ENCODE results near the gene ZFP90.
"Not testable (repeated sequence)": the region's sequence is repeated elsewhere in the genome, so short reads cannot be mapped to it uniquely, and the experiment has no call there.

The ZFP90 gene

GRCh38 chr16:68519225-68519745 lies 19.8 kb upstream of the ZFP90 start:
- no peak for DNase-seq

DNA sequence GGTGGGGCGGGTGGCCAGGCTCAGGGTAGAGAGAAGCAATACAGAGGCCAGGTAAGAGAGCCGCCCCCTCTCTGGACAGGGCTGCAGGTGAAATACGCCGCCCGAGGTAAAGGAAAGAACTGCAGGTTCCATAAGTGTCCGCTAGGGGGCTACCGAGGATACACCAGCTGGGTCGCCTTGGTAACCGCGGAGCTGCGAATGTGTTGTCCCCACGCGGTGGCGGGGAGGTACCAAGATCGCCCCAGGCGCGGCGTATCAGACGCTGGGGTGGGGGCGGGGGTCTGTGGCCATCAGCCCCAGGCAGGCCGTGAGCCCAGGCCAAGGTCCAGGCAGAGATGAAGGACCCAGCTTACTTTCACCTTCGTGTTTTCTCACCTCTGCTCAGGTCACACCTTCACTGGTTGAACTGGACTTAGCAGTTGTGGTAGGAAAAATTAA lies 18.4 kb upstream of the ZFP90 start:
- peak; percentile 84 for DNase-seq

- no peak for DNase-seq
Observed at GRCh38 chr16:68524069-68524820, 14.8 kb upstream of the ZFP90 start.

DNA sequence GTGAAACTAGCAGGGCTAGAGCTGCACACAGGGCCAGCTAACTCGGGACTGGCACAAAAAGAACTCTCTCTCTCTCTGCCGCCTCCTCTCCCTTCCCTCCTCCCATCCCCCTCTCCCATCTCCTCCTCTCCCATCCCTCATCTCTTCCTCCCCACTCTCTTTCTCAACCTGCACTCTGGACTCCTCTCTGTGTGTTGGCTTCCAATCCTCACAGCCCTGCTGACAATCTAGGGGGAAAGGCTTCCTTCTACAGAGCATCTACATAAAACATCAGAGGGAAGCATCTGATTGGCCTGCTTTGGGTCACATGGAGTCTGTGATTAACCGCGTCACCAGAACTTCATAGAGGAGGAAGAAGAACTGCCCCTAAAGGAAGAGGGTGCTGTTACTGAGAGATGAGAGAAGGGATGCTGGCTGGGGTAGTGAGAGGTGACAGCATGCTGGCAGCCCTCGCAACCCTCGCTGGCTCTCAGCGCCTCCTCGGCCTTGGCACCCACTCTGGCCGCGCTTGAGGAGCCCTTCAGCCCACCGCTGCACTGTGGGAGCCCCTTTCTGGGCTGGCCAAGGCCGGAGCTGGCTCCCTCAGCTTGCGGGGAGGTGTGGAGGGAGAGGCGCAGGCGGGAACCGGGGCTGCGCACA lies 12.8 kb upstream of the ZFP90 start:
- no peak for DNase-seq

DNA sequence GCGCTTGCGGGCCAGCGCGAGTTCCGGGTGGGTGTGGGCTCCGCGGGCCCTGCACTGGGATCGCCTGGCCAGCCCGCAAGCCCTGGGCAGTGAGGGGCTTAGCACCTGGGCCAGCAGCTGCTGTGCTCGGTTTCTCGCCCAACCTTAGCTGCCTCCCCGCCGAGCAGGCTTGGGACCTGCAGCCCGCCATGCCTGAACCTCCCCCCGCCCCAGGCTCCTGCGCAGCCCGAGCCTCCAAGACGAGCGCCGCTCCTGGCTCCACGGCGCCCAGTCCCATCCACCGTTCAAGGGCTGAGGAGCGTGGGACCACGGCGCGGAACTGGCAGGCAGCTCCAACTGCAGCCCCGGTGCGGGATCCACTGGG lies 12.3 kb upstream of the ZFP90 start:
- no peak for DNase-seq

GRCh38 chr16:68528233-68528632 lies 10.9 kb upstream of the ZFP90 start:
- no peak for DNase-seq

GRCh38 chr16:68528686-68529379 lies 10.3 kb upstream of the ZFP90 start:
- DNase-seq: peak; percentile 73

DNA sequence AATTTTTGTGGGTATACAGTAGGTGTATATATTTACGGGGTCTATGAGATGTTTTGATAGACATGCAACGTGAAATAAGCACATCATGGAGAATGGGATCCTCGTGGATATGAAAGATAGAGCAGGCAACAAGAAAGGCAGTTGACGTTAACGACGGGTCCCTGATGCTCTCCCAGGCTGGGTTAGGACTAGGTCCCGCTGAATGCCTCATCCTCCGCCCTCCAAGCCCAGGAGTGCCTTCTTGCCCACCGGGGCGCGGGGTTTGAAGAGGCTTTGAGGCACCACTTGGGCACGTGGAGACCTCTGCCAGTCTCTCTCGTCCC lies 9.5 kb upstream of the ZFP90 start:
- DNase-seq: no peak

- peak; percentile 76 for DNase-seq
Observed at GRCh38 chr16:68529931-68530701, 9.0 kb upstream of the ZFP90 start.

DNA sequence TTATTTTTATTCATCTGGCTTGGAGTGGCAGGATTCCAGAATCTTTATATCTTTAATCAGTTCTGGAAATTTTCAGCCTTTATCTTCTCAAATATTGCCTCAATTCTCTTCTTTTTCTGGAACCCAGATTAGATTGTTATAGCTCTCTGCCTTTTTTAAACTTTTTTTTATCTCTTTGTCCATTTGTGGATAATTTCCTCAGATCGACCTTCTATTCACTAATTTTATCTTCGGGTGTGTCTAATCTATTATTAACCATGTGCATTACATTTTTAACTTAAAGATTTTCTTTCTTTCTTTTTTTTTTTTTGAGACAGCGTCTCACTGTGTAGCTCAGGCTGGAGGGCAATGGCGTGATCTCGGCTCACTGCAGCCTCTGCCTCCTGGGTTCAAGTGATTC lies 5.2 kb upstream of the ZFP90 start:
- DNase-seq: no peak

GRCh38 chr16:68535331-68535730 lies 3.8 kb upstream of the ZFP90 start:
- no peak for DNase-seq

GRCh38 chr16:68539711-68540239 lies 684 bp downstream of the ZFP90 start:
- DNase-seq: no peak

DNA sequence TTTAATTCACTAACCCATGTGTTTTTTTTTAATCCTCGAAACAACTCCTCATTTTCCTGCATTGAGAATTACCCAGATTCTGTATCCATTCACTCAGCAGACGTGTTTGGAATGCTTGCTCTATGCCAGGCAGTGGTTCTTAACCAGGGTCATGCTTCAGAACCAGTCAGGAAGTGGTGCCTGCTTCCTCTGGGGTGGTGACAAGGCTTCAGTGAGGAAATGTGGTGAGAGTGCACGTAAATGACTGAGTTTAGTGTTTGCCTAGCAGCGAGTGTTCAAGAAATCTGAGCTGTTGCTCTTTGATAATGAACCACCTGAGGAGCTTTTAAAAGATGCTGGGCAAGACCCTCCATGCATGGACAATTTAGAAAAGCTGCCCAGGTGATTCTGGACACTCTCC lies 9.9 kb downstream of the ZFP90 start:
- DNase-seq: no peak

GRCh38 chr16:68553186-68553585 lies 14.1 kb downstream of the ZFP90 start:
- no peak for DNase-seq

DNA sequence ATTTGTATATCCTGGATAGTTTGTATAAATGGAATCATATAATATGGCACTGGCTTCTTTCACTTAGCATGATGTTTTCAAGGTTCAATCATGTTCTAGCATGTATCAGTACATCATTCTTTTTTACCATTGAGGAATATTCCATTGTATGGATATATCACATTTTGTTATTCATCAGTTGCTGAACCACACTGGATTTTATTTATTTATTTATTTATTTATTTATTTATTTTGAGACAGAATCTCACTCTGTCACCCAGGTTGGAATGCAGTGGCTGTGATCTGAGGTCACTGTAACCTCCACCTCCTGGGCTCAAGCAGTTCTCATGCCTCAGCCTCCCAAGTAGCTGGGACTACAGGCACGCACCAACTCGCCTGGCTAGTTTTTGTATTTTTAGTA lies 21.2 kb downstream of the ZFP90 start:
- DNase-seq: not testable (repeated sequence)

GRCh38 chr16:68563631-68564381 lies 24.7 kb downstream of the ZFP90 start:
- no peak for DNase-seq

GRCh38 chr16:68564382-68564985 lies 25.4 kb downstream of the ZFP90 start:
- DNase-seq: no peak

DNA sequence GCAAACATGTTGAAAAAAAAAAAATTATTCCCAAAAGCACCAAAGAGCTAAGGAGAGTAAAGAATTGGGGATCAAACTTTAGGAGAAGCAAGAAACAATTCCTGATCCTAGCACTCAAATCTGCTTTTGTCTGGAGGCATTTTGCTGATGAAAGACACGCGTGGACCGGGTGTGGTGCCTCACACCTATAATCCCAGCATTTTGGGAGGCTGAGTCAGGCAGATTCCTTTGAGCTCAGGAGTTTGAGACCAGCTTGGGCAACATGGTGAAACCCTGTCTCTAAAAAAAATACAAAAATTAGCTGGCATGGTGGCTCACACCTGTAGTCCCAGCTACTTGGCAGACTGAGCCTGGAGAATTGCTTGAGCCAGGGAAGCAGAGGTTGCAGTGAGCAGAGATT lies 35.4 kb downstream of the ZFP90 start:
- no peak for DNase-seq

DNA sequence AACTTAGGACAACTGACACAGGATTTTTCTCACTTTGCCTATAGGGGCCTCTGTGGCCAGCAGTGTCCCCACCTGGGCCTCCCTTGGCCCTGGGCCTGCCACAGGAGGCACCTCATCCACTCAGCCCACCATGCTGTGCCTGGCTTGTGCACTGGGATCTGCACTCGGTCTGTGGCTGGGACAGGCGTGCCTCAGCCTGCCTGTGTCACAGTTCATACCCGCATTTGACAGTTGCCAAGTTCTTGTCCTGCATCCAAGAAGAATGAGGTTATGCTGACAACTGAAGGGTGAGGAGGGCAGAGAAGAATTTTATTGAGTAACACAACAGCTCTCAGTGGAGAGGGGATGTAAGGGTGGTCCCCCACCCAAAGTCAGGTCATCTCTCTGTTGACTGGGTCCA lies 36.0 kb downstream of the ZFP90 start:
- no peak for DNase-seq

GRCh38 chr16:68577352-68577853 lies 38.3 kb downstream of the ZFP90 start:
- no peak for DNase-seq

- DNase-seq: peak; percentile 47
Observed at GRCh38 chr16:68590201-68590994, 51.3 kb downstream of the ZFP90 start.
